HCEC 1CT (cell line): ENCODE results near the gene TMEM19.
"Not testable (repeated sequence)": the region's sequence is repeated elsewhere in the genome, so short reads cannot be mapped to it uniquely, and the experiment has no call there.

Source experiments
- DNase-seq: peaks from one replicate; pipeline ENCODE4 v3.0.0-alpha.2; 2017

Gene TMEM19

GRCh38 chr12:71666259-71666658 lies 19.6 kb upstream of the TMEM19 start:
- no peak for DNase-seq

GRCh38 chr12:71671311-71671710 lies 14.6 kb upstream of the TMEM19 start:
- DNase-seq: no peak

- DNase-seq: no peak
These were observed 14.1 kb upstream of the TMEM19 start for GRCh38 chr12:71671816-71672215.

GRCh38 chr12:71682466-71682865 lies 3.4 kb upstream of the TMEM19 start:
- DNase-seq: no peak

- DNase-seq: no peak
These were observed 2.2 kb upstream of the TMEM19 start for GRCh38 chr12:71683633-71684032.

GRCh38 chr12:71684081-71684480 lies 1.8 kb upstream of the TMEM19 start:
- DNase-seq: no peak

- no peak for DNase-seq
These were observed 473 bp upstream of the TMEM19 start for GRCh38 chr12:71685312-71685906.

GRCh38 chr12:71686658-71687025 lies 760 bp downstream of the TMEM19 start:
- peak; percentile 52 for DNase-seq

- DNase-seq: not testable (repeated sequence)
These were observed 1.3 kb downstream of the TMEM19 start for GRCh38 chr12:71687172-71687571.

- no peak for DNase-seq
These were observed 3.2 kb downstream of the TMEM19 start for GRCh38 chr12:71688961-71689570.

- no peak for DNase-seq
These were observed 5.7 kb downstream of the TMEM19 start for GRCh38 chr12:71691504-71692129.

GRCh38 chr12:71693126-71693525 lies 7.2 kb downstream of the TMEM19 start:
- DNase-seq: no peak

- DNase-seq: not testable (repeated sequence)
These were observed 7.8 kb downstream of the TMEM19 start for GRCh38 chr12:71693651-71694050.

GRCh38 chr12:71694099-71694820 lies 8.4 kb downstream of the TMEM19 start:
- no peak for DNase-seq

- no peak for DNase-seq
These were observed 9.9 kb downstream of the TMEM19 start for GRCh38 chr12:71695782-71696181.

- not testable (repeated sequence) for DNase-seq
These were observed 16.3 kb downstream of the TMEM19 start for GRCh38 chr12:71702181-71702580.

- no peak for DNase-seq
These were observed 16.7 kb downstream of the TMEM19 start for GRCh38 chr12:71702590-71702989.

- DNase-seq: no peak
These were observed 17.3 kb downstream of the TMEM19 start for GRCh38 chr12:71703206-71703605.

- no peak for DNase-seq
These were observed 19.0 kb downstream of the TMEM19 start for GRCh38 chr12:71704920-71705319.

- peak; percentile 17 for DNase-seq
These were observed 22.8 kb downstream of the TMEM19 start for GRCh38 chr12:71708658-71709057.

- DNase-seq: peak; percentile 91
These were observed 24.6 kb downstream of the TMEM19 start for GRCh38 chr12:71710276-71711125.

- DNase-seq: no peak
These were observed 32.7 kb downstream of the TMEM19 start for GRCh38 chr12:71718611-71719010.
